K562 treated with DMSO at 1 percent for 12 hours (cell line): ENCODE measurements around the gene URB1. TPM values are rescaled to one million over a fixed set of nuclear protein-coding genes. Genes with fewer than 3 reads are reported as not detected.

Source experiments
- total RNA-seq: library from RNA; unstranded; fragments of 300-600 nt; gene quantifications from 2 replicates; pipeline ENCODE4 v1.2.3, GENCODE V29; 2022; ENCODE audit not compliant: insufficient read depth

Gene URB1, protein sequence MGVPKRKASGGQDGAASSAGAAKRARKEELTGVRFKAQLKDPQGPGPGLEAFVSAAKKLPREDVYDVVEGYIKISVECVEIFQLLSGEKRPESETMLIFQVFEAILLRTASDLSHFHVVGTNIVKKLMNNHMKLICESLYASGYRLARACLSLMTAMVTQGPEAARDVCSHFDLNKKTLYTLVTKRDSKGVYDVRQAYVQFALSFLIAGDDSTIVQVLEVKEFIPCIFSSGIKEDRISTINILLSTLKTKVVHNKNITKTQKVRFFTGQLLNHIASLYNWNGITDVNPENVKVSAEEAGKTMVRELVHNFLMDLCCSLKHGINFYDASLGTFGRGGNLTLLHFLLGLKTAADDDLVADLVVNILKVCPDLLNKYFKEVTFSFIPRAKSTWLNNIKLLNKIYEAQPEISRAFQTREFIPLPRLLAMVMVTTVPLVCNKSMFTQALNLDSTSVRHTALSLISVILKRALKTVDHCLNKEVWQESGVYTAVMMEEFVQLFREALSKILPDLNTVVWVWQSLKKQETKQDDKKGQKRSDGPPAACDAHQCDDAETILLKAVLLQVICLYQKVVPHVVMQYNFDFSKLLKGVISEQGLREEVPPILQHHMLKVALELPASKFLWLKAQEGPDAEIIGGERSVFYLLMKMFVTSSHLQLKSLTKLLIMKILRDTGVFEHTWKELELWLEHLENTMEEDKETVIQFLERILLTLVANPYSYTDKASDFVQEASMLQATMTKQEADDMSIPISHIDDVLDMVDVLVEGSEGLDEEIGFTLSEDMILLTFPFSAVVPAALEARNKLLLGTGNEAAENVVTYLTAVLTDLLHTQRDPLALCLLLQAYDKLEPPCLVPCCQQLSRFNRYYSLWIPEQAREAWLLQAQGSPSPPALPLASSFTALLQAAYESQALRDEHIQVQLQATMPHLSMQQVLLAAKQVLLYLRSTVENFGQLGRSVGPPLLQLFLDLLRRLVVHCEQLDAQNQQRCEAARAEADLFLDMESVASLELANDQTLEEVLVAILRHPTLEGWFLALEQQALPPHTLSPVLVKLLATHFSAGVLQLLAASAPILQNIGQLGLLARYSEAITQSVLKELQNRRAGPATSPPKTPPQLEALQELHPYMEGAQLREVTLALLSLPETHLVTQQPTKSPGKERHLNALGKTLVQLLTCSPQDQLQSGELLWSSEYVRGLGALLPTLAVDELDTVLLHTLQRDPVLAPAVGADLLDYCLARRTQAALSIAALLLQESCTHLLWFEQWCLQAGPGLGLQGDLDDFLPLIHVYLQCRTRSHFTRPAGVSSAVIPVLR (N-terminal part only)
- 1.7 and 6.5 TPM in 2 replicates for total RNA-seq

GRCh38 chr21:32392880-32393676 is at the start of gene URB1:
Gene URB1 (minus strand): TSS chr21:32393012. CDS start chr21:32392910, 102 bp downstream.

GRCh38 chr21:32412162-32413014 is 19.6 kb upstream of the URB1 start, which contains the start of gene EVA1C:
Gene EVA1C (plus strand): TSS chr21:32412706. CDS start chr21:32412854, 148 bp downstream.

DNA sequence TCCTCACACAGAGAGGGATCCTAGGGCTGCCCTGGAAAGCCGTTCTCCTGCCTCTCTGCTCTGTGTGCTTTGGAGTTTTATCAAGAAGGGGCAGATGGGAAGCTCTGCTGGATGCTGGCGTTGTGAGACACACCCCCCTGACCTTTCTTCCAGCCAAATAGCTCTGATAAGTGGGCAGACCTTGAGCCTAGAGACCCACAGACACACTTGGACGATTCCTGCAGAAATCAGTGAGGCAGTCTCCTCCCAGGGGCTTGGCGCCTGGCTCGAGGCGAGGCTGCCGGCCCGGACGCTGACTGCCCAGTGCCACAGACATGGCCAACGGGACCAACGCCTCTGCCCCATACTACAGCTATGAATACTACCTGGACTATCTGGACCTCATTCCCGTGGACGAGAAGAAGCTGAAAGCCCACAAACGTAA is 94.1 kb downstream of the URB1 start, which contains the start of gene MRAP:
MRAP (plus strand) TSS at position 198 of the 424 bp plus-strand sequence; CDS start at position 315, 117 bp downstream.

GRCh38 chr21:32278518-32279376 is 114.1 kb downstream of the URB1 start, which contains the start of gene MIS18A:
Gene MIS18A (minus strand): TSS chr21:32279049. CDS start chr21:32279014, 35 bp downstream.

Other genes starting within 250 kb of the URB1 start
- gene MIS18A, start 114.0 kb downstream of the URB1 start, total RNA-seq = 40.4 and 57.1 TPM in 2 replicates
- gene MRAP, start 94.2 kb downstream of the URB1 start, total RNA-seq = not detected in 2 replicates
- gene EVA1C, start 19.7 kb upstream of the URB1 start, total RNA-seq = not detected in 2 replicates
- gene TCP10L, start 192.5 kb upstream of the URB1 start, total RNA-seq = 0.40 and 2.7 TPM in 2 replicates
- gene CFAP298, start 219.4 kb upstream of the URB1 start, total RNA-seq = 65.7 and 68.6 TPM in 2 replicates